K562 (cell line): ENCODE results near the gene NCOA6. TPM values are rescaled to one million over a fixed set of nuclear protein-coding genes. Genes with fewer than 3 reads are reported as not detected.

Source experiments
- AFF1 ChIP-seq, 2 experiments: fragments of 450-650 bp; IDR thresholded peaks; 2 replicates each; pipeline ENCODE4 v1.6.1; 2018; ENCODE audit warnings: mild to moderate bottlenecking in 2 of 2, low read depth in 1 of 2; ENCODE audit not compliant: partially characterized antibody in 2 of 2
- BRCA1 ChIP-seq, 2 experiments: fragments of 450-650 bp in 1 of 2; sonication (generic) in 1 of 2; formaldehyde crosslinking in 1 of 2; IDR thresholded peaks; 2 replicates each; pipeline versions ENCODE4 v1.5.0 to v1.6.1; 2017 to 2020; ENCODE audit warnings: mild to moderate bottlenecking in 1 of 2, missing genetic modification reagents in 1 of 2
- CAMTA2 ChIP-seq: fragments of 250-450 bp; sonication (Bioruptor Pico); conservative IDR thresholded peaks from 2 replicates; pipeline ENCODE4 v1.5.1; 2022
- E2F3 ChIP-seq: fragments of 250-450 bp; sonication (Bioruptor Pico); IDR thresholded peaks from 2 replicates; pipeline ENCODE4 v1.4.0; 2020; ENCODE audit warnings: mild to moderate bottlenecking
- FOSL1 ChIP-seq: fragments of 200-800 bp; sonication (Bioruptor generic); conservative IDR thresholded peaks from 2 replicates; pipeline ENCODE4 v1.6.1; 2016; ENCODE audit warnings: missing genetic modification characterization, missing compliant biosample characterization
- HDAC2 ChIP-seq: fragments of 450-650 bp; IDR thresholded peaks from 2 replicates; pipeline ENCODE4 v1.6.1; 2016; ENCODE audit warnings: mild to moderate bottlenecking
- KDM1A ChIP-seq, 2 experiments: fragments of 450-650 bp; IDR thresholded peaks; 2 replicates each; pipeline ENCODE4 v1.6.1; 2016; ENCODE audit warnings: mild to moderate bottlenecking in 2 of 2
- MCM7 ChIP-seq, 2 experiments: fragments of 450-650 bp; IDR thresholded peaks; 2 replicates each; pipeline ENCODE4 v1.6.1; 2016 to 2018
- MEF2D ChIP-seq: conservative IDR thresholded peaks from 2 replicates; pipeline ENCODE4 v1.6.1; 2016; ENCODE audit warnings: low read depth, missing genetic modification characterization, missing compliant biosample characterization
- NFRKB ChIP-seq: fragments of 450-650 bp; IDR thresholded peaks from 2 replicates; pipeline ENCODE4 v1.6.1; 2016; ENCODE audit warnings: low read depth
- NR2F6 ChIP-seq: fragments of 450-650 bp; formaldehyde crosslinking; IDR thresholded peaks from 2 replicates; pipeline ENCODE4 v1.4.0; 2020; ENCODE audit warnings: mild to moderate bottlenecking
- PCBP1 ChIP-seq: fragments of 200-400 bp; formaldehyde crosslinking; IDR thresholded peaks from 2 replicates; pipeline ENCODE4 v1.6.1; 2018; ENCODE audit warnings: mild to moderate bottlenecking, low read depth, low read length; ENCODE audit not compliant: poor library complexity, severe bottlenecking
- PCBP2 ChIP-seq: fragments of 200-400 bp; formaldehyde crosslinking; IDR thresholded peaks from 2 replicates; pipeline ENCODE4 v1.6.1; 2018; ENCODE audit warnings: low read length, low read depth, mild to moderate bottlenecking, moderate library complexity; ENCODE audit not compliant: poor library complexity, severe bottlenecking
- PREB ChIP-seq: sonication (generic); formaldehyde crosslinking; IDR thresholded peaks from 2 replicates; pipeline ENCODE4 v1.8.1; 2023; ENCODE audit warnings: mild to moderate bottlenecking, missing genetic modification reagents
- RFX5 ChIP-seq: IDR thresholded peaks from 2 replicates; pipeline ENCODE4 v1.6.1; 2011; ENCODE audit warnings: low read depth, mild to moderate bottlenecking, improper control_type of control experiment, low read length
- ZNF324 ChIP-seq: fragments of 250-450 bp; sonication (Bioruptor Pico); IDR thresholded peaks from 2 replicates; pipeline ENCODE4 v1.4.0; 2020; ENCODE audit warnings: mild to moderate bottlenecking
- ZNF77 ChIP-seq: fragments of 250-450 bp; sonication (Bioruptor Pico); IDR thresholded peaks from 2 replicates; pipeline ENCODE4 v1.5.0; 2020
- polyA plus RNA-seq, 8 experiments: library from polyadenylated mRNA; depleted of rRNA in 4 of 8; stranded (reverse) in 5 of 8; unstranded in 3 of 8; fragments of >200 nt; fragmentation: Nextera tagmentation in 2 of 8; fragmentation: Illumina TruSeq in 1 of 8; extraction: Ambion mirVana in 2 of 8; extraction: Trizol in 1 of 8; gene quantifications; 2 replicates each; pipeline versions ENCODE4 v1.2.1 to v1.2.3, GENCODE V29; 2011 to 2014; ENCODE audit warnings: inconsistent platforms in 1 of 8, missing spikeins in 1 of 8
- total RNA-seq, 7 experiments: library from RNA; depleted of rRNA in 6 of 7; stranded (reverse); fragments of >200 nt in 6 of 7; fragmentation: Illumina TruSeq in 2 of 7; extraction: Trizol in 2 of 7; gene quantifications; 2 replicates each; pipeline versions ENCODE4 v1.2.1 to v1.2.3, GENCODE V29; 2011 to 2021; ENCODE audit warnings: low replicate concordance in 1 of 7
- TF ChIP-seq, protein P1 (sequence below): sonication (generic); formaldehyde crosslinking; IDR thresholded peaks from 2 replicates; pipeline ENCODE4 v1.8.0; 2022; ENCODE audit warnings: missing genetic modification reagents, mild to moderate bottlenecking, borderline replicate concordance
- TF ChIP-seq, protein P2 (sequence below): fragments of 450-650 bp; formaldehyde crosslinking; IDR thresholded peaks from 2 replicates; pipeline ENCODE4 v1.4.0; 2020; ENCODE audit warnings: mild to moderate bottlenecking, mixed read lengths

NCOA6 gene
- total and polyA plus RNA-seq, 9 of the 15 experiments (the other 6 are each of a cell fraction or from before 2014, with no cell fraction given), result 6.1 to 25.0 (median 9.5) TPM

GRCh38 chr20:34825530-34826362 lies at the start of gene NCOA6 (continued):
- TF ChIP-seq, protein P1, sequence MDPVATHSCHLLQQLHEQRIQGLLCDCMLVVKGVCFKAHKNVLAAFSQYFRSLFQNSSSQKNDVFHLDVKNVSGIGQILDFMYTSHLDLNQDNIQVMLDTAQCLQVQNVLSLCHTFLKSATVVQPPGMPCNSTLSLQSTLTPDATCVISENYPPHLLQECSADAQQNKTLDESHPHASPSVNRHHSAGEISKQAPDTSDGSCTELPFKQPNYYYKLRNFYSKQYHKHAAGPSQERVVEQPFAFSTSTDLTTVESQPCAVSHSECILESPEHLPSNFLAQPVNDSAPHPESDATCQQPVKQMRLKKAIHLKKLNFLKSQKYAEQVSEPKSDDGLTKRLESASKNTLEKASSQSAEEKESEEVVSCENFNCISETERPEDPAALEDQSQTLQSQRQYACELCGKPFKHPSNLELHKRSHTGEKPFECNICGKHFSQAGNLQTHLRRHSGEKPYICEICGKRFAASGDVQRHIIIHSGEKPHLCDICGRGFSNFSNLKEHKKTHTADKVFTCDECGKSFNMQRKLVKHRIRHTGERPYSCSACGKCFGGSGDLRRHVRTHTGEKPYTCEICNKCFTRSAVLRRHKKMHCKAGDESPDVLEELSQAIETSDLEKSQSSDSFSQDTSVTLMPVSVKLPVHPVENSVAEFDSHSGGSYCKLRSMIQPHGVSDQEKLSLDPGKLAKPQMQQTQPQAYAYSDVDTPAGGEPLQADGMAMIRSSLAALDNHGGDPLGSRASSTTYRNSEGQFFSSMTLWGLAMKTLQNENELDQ (CRISPR knock-in tag), result no peak
- no peak for TF ChIP-seq ZNF324 (CRISPR knock-in tag)
- peak; percentile 74 to 77 for TF ChIP-seq KDM1A (IDR thresholded peaks at IDR 0.05)
- TF ChIP-seq, protein P2, sequence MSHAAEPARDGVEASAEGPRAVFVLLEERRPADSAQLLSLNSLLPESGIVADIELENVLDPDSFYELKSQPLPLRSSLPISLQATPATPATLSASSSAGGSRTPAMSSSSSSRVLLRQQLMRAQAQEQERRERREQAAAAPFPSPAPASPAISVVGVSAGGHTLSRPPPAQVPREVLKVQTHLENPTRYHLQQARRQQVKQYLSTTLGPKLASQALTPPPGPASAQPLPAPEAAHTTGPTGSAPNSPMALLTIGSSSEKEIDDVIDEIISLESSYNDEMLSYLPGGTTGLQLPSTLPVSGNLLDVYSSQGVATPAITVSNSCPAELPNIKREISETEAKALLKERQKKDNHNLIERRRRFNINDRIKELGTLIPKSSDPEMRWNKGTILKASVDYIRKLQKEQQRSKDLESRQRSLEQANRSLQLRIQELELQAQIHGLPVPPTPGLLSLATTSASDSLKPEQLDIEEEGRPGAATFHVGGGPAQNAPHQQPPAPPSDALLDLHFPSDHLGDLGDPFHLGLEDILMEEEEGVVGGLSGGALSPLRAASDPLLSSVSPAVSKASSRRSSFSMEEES (CRISPR knock-in tag), result peak; percentile 87
- no peak for TF ChIP-seq ZNF77 (CRISPR knock-in tag)
- TF ChIP-seq NR2F6 (CRISPR knock-in tag), result no peak
- no peak for TF ChIP-seq MEF2D (tag)
- TF ChIP-seq RFX5, result no peak
- no peak for TF ChIP-seq E2F3 (CRISPR knock-in tag)
- no peak for TF ChIP-seq NFRKB
- TF ChIP-seq FOSL1 (tag), result peak; percentile 18; the same call in 1 of the 2 replicates
- peak in 1 of 2 experiments; percentile 35 for TF ChIP-seq AFF1 (IDR thresholded peaks at IDR 0.05; ENCODE audit: low read depth in 1 of 2, partially characterized antibody in 2 of 2)
- no peak for TF ChIP-seq PCBP1
- no peak for TF ChIP-seq MCM7 (IDR thresholded peaks at IDR 0.05)
- peak; percentile 89 for TF ChIP-seq HDAC2
- TF ChIP-seq PCBP2, result no peak
- TF ChIP-seq PREB (CRISPR knock-in tag), result no peak
- TF ChIP-seq BRCA1 (IDR thresholded peaks at IDR 0.05), result no peak
- TF ChIP-seq BRCA1 (CRISPR knock-in tag; IDR thresholded peaks at IDR 0.05), result no peak
- no peak for TF ChIP-seq CAMTA2 (CRISPR knock-in tag)
